Keratinocyte (primary cell): ENCODE results near the gene PCDHGC4.

ENCODE experiments used
- EZH2 ChIP-seq: IDR thresholded peaks from one replicate; pipeline ENCODE4 v1.6.1; 2012; ENCODE audit warnings: inconsistent platforms, mild to moderate bottlenecking, low read length, moderate library complexity
- TF ChIP-seq, protein P1 (sequence below), 3 experiments: IDR thresholded peaks in 1 of 3; conservative IDR thresholded peaks in 1 of 3; optimal IDR thresholded peaks in 1 of 3; 2 replicates in 2 of 3; 3 replicates in 1 of 3; pipeline versions ENCODE3 to v1.5.1; 2011; ENCODE audit warnings: low read length in 3 of 3, mild to moderate bottlenecking in 3 of 3, moderate library complexity in 2 of 3, control low read depth in 1 of 3, inconsistent platforms in 1 of 3; ENCODE audit not compliant: insufficient read depth in 2 of 3; ENCODE audit errors: extremely low read depth in 1 of 3

DNA sequence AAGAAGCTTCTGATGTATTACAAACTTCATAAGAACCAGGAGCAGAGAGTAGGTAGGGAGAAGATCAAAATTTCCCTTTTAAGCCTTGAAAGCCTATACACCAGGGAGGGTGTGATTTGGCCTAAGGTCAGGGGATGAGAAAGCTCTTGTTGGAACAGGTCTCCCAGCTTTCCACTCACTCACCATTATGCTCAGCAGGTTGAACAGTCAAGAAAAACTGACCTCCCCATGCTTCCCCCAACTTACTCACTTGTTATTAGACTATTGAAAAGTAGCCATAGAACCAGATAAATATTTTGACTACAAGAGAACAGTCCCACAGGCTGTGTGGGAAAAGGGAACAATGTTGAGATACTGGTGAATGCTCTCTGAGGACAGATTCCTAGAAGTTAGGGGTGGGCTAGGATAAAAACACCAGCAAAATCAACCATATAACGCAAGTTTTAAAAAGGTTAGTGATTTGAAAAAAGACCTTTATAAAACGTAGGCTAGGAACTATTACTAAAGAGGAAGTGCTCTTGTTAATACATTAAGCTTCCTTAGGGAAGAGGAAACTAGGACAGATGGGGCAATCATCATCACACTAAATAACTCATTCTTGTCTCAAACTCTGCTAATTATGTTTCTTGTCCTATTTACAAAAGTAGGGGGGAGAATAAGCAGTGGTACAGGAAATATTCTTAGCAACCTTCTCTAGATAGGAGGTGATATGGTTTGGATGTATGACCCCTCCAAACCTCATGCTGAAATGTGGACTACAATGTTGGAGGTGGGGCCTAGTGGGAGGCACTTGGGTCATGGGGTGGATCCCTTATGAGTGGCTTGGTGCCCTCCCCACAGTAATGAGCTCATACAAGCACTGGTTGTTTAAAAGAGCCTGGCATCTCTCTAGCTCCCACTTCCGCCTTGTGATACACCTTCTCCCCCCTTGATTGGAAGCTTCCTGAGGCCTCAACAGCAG is 35.1 kb downstream of the PCDHGC4 start:
- TF ChIP-seq EZH2: no peak
- TF ChIP-seq, protein P1, sequence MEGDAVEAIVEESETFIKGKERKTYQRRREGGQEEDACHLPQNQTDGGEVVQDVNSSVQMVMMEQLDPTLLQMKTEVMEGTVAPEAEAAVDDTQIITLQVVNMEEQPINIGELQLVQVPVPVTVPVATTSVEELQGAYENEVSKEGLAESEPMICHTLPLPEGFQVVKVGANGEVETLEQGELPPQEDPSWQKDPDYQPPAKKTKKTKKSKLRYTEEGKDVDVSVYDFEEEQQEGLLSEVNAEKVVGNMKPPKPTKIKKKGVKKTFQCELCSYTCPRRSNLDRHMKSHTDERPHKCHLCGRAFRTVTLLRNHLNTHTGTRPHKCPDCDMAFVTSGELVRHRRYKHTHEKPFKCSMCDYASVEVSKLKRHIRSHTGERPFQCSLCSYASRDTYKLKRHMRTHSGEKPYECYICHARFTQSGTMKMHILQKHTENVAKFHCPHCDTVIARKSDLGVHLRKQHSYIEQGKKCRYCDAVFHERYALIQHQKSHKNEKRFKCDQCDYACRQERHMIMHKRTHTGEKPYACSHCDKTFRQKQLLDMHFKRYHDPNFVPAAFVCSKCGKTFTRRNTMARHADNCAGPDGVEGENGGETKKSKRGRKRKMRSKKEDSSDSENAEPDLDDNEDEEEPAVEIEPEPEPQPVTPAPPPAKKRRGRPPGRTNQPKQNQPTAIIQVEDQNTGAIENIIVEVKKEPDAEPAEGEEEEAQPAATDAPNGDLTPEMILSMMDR (optimal IDR thresholded peaks at IDR 0.05 in 1 of 3, IDR thresholded peaks at IDR 0.05 in 1 of 3, conservative IDR thresholded peaks at IDR 0.05 in 1 of 3; ENCODE audit: extremely low read depth in 1 of 3, insufficient read depth in 2 of 3, low read length in 3 of 3): no peak
